Left hindlimb (tissue), 1 donor: ENCODE results near the gene CADM2.

ENCODE experiments used
- DNase-seq: peaks from one replicate; pipeline ENCODE4 v3.0.0-alpha.2; 2018

Gene CADM2

GRCh38 chr3:86046436-86047136, 1087.8 kb downstream of the CADM2 start:
- no peak for DNase-seq

GRCh38 chr3:86047161-86047560, 1088.4 kb downstream of the CADM2 start:
- no peak for DNase-seq

GRCh38 chr3:86051058-86051457, 1092.3 kb downstream of the CADM2 start:
- DNase-seq = no peak

GRCh38 chr3:86056032-86056431, 1097.2 kb downstream of the CADM2 start:
- no peak for DNase-seq

GRCh38 chr3:86056962-86057361, 1098.2 kb downstream of the CADM2 start:
- no peak for DNase-seq

GRCh38 chr3:86073799-86074198, 1115.0 kb downstream of the CADM2 start:
- DNase-seq = no peak

GRCh38 chr3:86087160-86087871, 1128.5 kb downstream of the CADM2 start:
- no peak for DNase-seq

GRCh38 chr3:86104154-86104553, 1145.4 kb downstream of the CADM2 start:
- DNase-seq = no peak

GRCh38 chr3:86109434-86109833, 1150.6 kb downstream of the CADM2 start:
- no peak for DNase-seq
